ENCODE data around the gene HECTD2.

Gene HECTD2

GRCh38 chr10:91460681-91461080, 50.5 kb downstream of the HECTD2 start:
- no peak overlapping the region for H2AFZ ChIP-seq (ENCODE audit: low read depth, low read length)
- no peaks in the 10 kb centered on the region for H3K4me1 ChIP-seq (ENCODE audit: low read length)
- H3K79me2 ChIP-seq (ENCODE audit: low read length), result no peaks in the 10 kb centered on the region
- no peaks in the 10 kb centered on the region for H3K27me3 ChIP-seq (ENCODE audit: low read depth, low read length)
- no peaks in the 10 kb centered on the region for H3K9me3 ChIP-seq (ENCODE audit: insufficient read depth, low read length)
- H3K4me3 ChIP-seq (ENCODE audit: low read length), result no peak overlapping the region
- peaks cover 3% of the 10 kb centered on the region for H3K36me3 ChIP-seq (replicated peaks; ENCODE audit: low read depth, low read length)
- no peak overlapping the region for H3K9ac ChIP-seq (ENCODE audit: low read length)
- no peaks in the 10 kb centered on the region for H4K20me1 ChIP-seq (ENCODE audit: insufficient read depth, low read length)
- no peak for TF ChIP-seq CTCF (IDR thresholded peaks at IDR 0.05; ENCODE audit: low read depth, low read length)
- no peak for TF ChIP-seq EZH2phosphoT487 (IDR thresholded peaks at IDR 0.05; ENCODE audit: low read depth)
- H3K27ac ChIP-seq (ENCODE audit: low read length), result no peak overlapping the region
- no peak overlapping the region for H3K4me2 ChIP-seq (ENCODE audit: low read length)

- H4K20me1 ChIP-seq (ENCODE audit: insufficient read depth, low read length), result no peaks in the 10 kb centered on the region
- H3K36me3 ChIP-seq (replicated peaks; ENCODE audit: low read depth, low read length), result peaks cover 3% of the 10 kb centered on the region
- no peaks in the 10 kb centered on the region for H3K79me2 ChIP-seq (ENCODE audit: low read length)
- no peaks in the 10 kb centered on the region for H3K4me1 ChIP-seq (ENCODE audit: low read length)
- no peak overlapping the region for H2AFZ ChIP-seq (ENCODE audit: low read depth, low read length)
- H3K4me3 ChIP-seq (ENCODE audit: low read length), result no peak overlapping the region
- H3K9me3 ChIP-seq (ENCODE audit: insufficient read depth, low read length), result no peaks in the 10 kb centered on the region
- H3K9ac ChIP-seq (ENCODE audit: low read length), result no peak overlapping the region
- H3K27me3 ChIP-seq (ENCODE audit: low read depth, low read length), result no peaks in the 10 kb centered on the region
- H3K27ac ChIP-seq (ENCODE audit: low read length), result no peak overlapping the region
- TF ChIP-seq EZH2phosphoT487 (IDR thresholded peaks at IDR 0.05; ENCODE audit: low read depth), result no peak
- no peak for TF ChIP-seq CTCF (IDR thresholded peaks at IDR 0.05; ENCODE audit: low read depth, low read length)
- H3K4me2 ChIP-seq (ENCODE audit: low read length), result no peak overlapping the region
Measured at GRCh38 chr10:91462423-91462822, 52.3 kb downstream of the HECTD2 start.

- Histone ChIP-seq H4K20me1 (ENCODE audit: insufficient read depth, low read length) (no peaks in the 10 kb centered on the region), H3K79me2 (ENCODE audit: low read length) (no peaks in the 10 kb centered on the region), H3K9ac (ENCODE audit: low read length) (no peak overlapping the region), H3K4me3 (ENCODE audit: low read length) (no peak overlapping the region), H3K4me1 (ENCODE audit: low read length) (no peaks in the 10 kb centered on the region), H2AFZ (ENCODE audit: low read depth, low read length) (no peak overlapping the region), H3K36me3 (replicated peaks; ENCODE audit: low read depth, low read length) (peaks cover 3% of the 10 kb centered on the region), H3K27ac (ENCODE audit: low read length) (no peak overlapping the region), H3K4me2 (ENCODE audit: low read length) (no peak overlapping the region), H3K27me3 (ENCODE audit: low read depth, low read length) (no peaks in the 10 kb centered on the region), H3K9me3 (ENCODE audit: insufficient read depth, low read length) (no peaks in the 10 kb centered on the region)
- TF ChIP-seq EZH2phosphoT487 (IDR thresholded peaks at IDR 0.05; ENCODE audit: low read depth) (no peak), CTCF (IDR thresholded peaks at IDR 0.05; ENCODE audit: low read depth, low read length) (no peak)
Measured at GRCh38 chr10:91464500-91464899, 54.4 kb downstream of the HECTD2 start.

GRCh38 chr10:91465261-91465660, 55.1 kb downstream of the HECTD2 start:
- H3K9ac ChIP-seq (ENCODE audit: low read length), result no peak overlapping the region
- H3K36me3 ChIP-seq (replicated peaks; ENCODE audit: low read depth, low read length), result peaks cover 3% of the 10 kb centered on the region
- H3K27ac ChIP-seq (ENCODE audit: low read length), result no peak overlapping the region
- no peak overlapping the region for H2AFZ ChIP-seq (ENCODE audit: low read depth, low read length)
- H3K79me2 ChIP-seq (ENCODE audit: low read length), result no peaks in the 10 kb centered on the region
- TF ChIP-seq EZH2phosphoT487 (IDR thresholded peaks at IDR 0.05; ENCODE audit: low read depth), result no peak
- no peak for TF ChIP-seq CTCF (IDR thresholded peaks at IDR 0.05; ENCODE audit: low read depth, low read length)
- H3K4me1 ChIP-seq (ENCODE audit: low read length), result no peaks in the 10 kb centered on the region
- H3K4me3 ChIP-seq (ENCODE audit: low read length), result no peak overlapping the region
- H3K27me3 ChIP-seq (ENCODE audit: low read depth, low read length), result no peaks in the 10 kb centered on the region
- no peaks in the 10 kb centered on the region for H4K20me1 ChIP-seq (ENCODE audit: insufficient read depth, low read length)
- no peaks in the 10 kb centered on the region for H3K9me3 ChIP-seq (ENCODE audit: insufficient read depth, low read length)
- no peak overlapping the region for H3K4me2 ChIP-seq (ENCODE audit: low read length)
